Eye (tissue), 1 donor: ENCODE results near the gene SMYD3.

Experiments used
- DNase-seq: peaks from one replicate; pipeline ENCODE4 v3.0.0-alpha.2; 2015

SMYD3 gene

GRCh38 chr1:246462986-246463385, 44.1 kb downstream of the SMYD3 start:
- DNase-seq, result no peak

- no peak for DNase-seq
These were observed 46.7 kb downstream of the SMYD3 start for GRCh38 chr1:246460406-246460805.

DNA sequence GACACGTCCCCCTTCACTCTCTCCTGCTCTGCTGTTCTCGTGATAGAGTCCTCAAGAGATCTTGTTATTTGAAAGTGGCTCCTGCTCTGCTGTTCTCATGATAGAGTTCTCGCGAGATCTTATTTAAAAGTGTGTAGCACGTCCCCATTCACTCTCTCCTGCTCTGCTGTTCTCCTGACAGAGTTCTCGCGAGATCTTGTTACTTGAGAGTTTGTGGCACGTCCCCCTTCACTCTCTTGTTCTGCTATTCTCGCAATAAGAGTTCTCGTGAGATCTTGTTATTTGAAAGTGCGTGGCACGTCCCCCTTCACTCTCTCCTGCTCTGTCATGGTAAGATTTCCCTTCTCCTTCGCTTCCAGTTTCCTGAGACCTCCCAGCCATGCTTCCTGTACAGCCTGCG, 47.9 kb downstream of the SMYD3 start:
- DNase-seq, result no peak

DNA sequence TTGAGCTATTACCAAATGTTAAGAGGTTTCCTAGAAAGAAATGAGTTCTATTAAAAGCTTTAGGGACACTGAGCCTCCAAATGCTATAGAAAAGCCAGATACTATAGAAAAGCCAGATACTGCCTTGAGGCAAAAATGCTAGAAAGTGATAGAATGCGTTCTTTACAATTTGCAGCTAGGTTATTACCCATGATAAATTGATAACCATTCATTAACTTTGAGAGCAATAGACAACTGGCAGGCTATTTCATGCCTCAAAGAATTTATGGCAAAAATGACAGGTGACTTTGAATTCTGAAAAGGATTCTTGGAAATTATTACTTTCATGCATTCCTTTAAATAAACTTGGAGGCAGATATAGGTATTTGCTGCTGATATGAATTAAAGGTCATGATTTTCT, 51.6 kb downstream of the SMYD3 start:
- DNase-seq, result no peak

GRCh38 chr1:246454655-246455054, 52.4 kb downstream of the SMYD3 start:
- no peak for DNase-seq

- peak; percentile 49 for DNase-seq
These were observed 56.3 kb downstream of the SMYD3 start for GRCh38 chr1:246450611-246451251.

DNA sequence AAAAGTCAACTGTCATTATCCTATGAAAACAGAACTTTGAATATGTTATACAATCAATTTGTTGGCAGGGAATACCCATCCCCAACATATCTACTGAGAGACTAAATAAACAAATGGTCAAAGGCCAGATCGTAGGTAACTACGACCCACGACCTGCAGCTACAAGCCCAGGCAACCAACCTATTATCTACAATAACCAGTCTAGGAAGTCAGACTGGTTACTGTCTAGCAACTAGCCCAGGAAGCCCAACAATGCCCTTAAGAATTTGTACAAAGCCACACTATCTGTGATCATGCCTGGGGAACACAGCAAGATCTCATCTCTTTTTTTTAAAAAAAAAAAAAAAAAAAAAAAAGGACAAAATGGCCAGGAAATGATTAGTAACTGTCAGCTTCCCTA, 58.7 kb downstream of the SMYD3 start:
- DNase-seq, result no peak

DNA sequence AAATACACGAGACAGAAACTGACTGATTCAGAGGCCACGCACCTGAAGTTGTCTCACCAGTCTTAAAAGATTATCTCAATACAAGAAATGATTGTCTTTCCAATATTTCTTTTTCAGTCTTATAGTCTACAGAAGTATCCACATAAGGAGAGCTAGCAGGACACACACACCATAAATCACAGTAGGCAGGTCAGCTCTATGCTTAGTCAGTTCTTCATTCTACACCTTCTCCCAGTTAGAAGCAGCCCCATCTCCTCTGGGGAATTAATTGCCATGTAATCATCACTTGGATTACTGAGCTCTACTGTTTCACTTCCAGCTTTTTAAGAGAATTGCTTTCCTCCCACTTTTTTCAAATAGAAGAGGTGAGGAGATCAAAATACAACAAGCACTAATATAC, 59.6 kb downstream of the SMYD3 start:
- DNase-seq, result no peak

DNA sequence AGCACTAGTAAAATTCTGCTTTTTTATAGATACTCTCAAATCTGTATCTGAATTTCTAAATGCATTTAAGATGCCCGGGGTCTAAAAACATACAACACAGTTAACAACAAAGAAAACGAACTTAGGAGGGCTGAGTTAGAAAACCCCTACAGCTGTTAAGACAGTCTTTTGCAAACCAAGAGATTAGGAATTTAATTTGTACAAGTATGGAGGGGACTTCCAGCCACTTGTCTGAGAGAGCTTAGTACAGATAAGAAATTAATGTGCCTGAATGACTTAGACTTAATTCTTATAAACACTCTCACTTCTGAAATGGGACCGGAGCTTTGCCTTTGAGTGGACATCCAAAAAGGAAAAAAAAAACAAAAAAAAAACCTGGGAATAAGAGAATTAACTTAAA, 61.6 kb downstream of the SMYD3 start:
- DNase-seq, result no peak

GRCh38 chr1:246444617-246445016, 62.5 kb downstream of the SMYD3 start:
- no peak for DNase-seq

- peak; percentile 55 for DNase-seq
These were observed 69.1 kb downstream of the SMYD3 start for GRCh38 chr1:246437961-246438360.

GRCh38 chr1:246435421-246436041, 71.5 kb downstream of the SMYD3 start:
- DNase-seq, result no peak

GRCh38 chr1:246434335-246434734, 72.7 kb downstream of the SMYD3 start:
- DNase-seq, result no peak

DNA sequence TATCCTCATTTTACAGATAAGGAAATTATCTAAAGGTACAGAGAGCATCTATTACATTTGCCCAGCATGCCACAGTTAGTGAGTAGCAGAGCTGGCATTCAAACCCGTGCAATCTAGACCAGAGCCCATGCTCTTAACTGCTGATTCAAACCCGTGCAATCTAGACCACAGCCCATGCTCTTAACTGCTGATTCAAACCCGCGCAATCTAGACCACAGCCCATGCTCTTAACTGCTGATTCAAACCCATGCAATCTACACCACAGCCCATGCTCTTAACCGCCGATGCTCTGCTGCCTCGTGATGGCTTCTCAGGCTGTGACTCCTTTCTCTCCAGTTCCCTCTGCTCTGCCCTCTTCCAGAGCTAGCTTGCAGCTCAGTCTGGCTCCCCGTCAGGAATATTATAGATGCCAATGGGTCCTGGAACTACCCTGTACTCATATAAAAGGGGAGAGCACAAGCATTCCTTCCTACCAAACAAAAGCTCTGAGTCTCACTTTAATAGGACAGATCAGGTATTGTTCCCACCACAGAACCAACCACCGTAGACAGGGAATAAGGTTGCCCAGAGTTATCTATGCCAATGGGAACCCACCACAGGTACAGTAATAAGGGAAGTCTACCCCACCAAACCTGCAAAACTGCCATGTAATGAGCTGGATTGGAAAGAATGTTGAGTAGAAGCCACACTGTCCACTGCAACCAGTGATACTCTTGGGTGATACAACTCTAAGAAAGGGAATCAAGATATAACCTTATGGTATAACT, 78.4 kb downstream of the SMYD3 start:
- DNase-seq, result no peak

DNA sequence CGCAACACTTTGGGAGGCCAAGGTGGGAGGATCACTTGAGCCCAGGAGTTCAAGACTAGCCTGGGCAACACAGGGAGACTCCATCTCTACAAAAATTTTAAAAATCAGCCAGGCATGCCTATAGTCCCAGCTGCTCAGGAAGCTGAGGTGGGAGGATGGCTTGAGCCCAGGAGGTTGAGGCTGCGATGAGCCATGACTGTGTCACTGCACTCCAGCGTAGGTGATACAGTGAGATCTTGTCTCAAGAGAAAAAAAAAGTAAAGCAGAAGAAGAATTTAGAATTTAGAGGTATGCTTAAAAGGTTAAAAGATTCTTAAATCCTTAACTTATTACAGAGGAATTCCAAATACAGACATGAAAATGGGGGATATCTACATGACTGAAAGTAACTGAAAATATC, 79.5 kb downstream of the SMYD3 start:
- DNase-seq, result no peak

GRCh38 chr1:246425895-246426294, 81.2 kb downstream of the SMYD3 start:
- DNase-seq, result no peak

GRCh38 chr1:246425139-246425794, 81.8 kb downstream of the SMYD3 start:
- DNase-seq, result no peak

- DNase-seq, result no peak
These were observed 86.8 kb downstream of the SMYD3 start for GRCh38 chr1:246420300-246420699.

DNA sequence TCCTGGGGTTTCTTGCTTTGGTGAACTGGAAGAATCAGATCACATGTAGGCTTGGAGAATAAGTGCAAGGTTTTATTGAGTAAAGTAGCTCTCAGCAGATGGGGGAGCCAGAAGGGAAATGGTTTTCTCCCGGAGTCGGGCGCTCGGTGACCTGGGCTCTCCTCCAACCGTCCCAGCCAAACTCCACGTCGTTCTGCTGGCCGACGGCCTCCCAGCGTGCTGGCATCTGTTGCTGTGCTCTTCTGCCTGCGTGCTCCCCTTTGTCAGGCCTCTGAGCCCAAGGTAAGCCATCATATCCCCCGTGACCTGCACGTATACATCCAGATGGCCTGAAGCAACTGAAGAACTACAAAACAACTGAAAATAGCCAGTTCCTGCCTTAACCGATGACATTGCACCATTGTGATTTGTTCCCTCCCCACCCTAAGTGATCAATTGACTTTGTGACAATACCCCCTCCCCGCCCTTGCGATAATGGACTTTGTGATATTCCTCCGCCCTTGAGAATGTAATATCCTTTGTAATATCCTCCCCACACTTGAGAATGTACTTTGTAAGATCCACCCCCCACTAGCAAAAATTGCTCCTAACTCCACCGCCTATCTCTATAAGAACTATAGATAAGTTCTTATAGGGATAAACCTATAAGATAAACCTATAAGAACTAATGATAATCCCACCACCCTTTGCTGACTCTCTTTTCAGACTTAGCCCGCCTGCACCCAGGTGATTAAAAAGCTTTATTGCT, 88.3 kb downstream of the SMYD3 start:
- no peak for DNase-seq

GRCh38 chr1:246417813-246418564, 89.1 kb downstream of the SMYD3 start:
- DNase-seq, result no peak

DNA sequence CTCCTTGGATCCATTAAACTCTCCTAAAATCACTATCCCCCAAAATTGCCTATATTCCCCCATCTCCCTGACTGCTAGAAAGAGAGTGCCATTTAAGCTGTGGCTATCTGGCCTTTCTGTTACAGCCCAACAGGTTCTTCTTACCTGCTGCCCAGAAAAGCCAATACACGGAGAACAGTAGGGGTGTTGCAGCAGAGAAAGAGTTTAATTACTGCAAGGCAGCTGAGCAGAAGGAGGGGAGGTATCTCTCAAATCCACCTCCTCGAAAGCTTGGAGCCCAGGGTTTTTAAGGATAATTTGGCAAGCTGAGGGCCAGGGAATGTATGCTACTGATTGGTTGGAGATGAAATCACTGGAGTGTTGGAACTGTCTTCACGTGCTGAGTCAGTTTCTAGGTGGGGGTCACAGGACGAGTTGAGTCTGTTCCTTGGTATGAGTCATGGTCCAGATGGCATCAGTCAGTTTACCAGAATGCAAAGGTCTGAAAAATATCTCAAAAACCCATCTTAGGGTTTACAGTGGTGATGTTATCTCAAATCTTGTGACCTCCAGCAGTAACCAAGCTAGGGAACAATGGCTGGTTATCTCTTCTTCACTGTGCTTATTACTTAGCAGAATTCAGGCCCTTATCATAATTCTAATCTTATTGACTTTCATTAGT, 89.8 kb downstream of the SMYD3 start:
- no peak for DNase-seq

DNA sequence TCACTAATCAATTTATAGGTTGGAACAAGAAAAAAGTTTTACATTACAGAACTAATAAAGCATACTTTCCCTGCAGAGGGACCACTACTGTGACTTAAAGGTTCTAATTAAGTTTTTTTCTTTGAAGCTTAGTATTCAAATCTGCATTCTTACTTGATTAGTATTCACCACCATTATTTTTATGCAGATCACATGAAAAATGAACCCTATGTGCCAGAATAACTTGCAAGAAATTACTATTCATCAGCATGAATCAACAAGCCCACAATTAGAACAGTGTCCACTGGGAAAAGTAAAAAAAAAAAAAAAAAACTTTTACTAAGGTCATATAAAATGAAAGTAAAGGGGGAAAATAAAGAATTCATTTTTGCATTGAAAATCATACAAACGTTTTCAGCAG, 90.8 kb downstream of the SMYD3 start:
- no peak for DNase-seq
